NCI-H526 (cell line): ENCODE results near the gene PDS5B.
A peak's percentile ranks its signal among the peaks of the same experiment; 100 is the strongest.
"Not testable (repeated sequence)": the region's sequence is repeated elsewhere in the genome, so short reads cannot be mapped to it uniquely, and the experiment has no call there.

Experiments used
- DNase-seq, 2 experiments: peaks; one replicate each; lab custom pipeline; 2025; lab: John Stamatoyannopoulos, UW

PDS5B gene

GRCh38 chr13:32728327-32728726 lies 142.1 kb downstream of the PDS5B start:
- no peak for DNase-seq

GRCh38 chr13:32729097-32729496 lies 142.8 kb downstream of the PDS5B start:
- not testable (repeated sequence) for DNase-seq

GRCh38 chr13:32731074-32731473 lies 144.8 kb downstream of the PDS5B start:
- no peak for DNase-seq

- DNase-seq, result no peak
Measured at GRCh38 chr13:32731576-32731975, 145.3 kb downstream of the PDS5B start.

GRCh38 chr13:32733690-32734089 lies 147.4 kb downstream of the PDS5B start:
- no peak for DNase-seq

GRCh38 chr13:32734511-32734910 lies 148.3 kb downstream of the PDS5B start:
- no peak for DNase-seq

- no peak for DNase-seq
Measured at GRCh38 chr13:32735859-32736258, 149.6 kb downstream of the PDS5B start.

GRCh38 chr13:32736648-32737047 lies 150.4 kb downstream of the PDS5B start:
- DNase-seq, result no peak

GRCh38 chr13:32737111-32737571 lies 150.9 kb downstream of the PDS5B start:
- DNase-seq, result no peak

GRCh38 chr13:32737679-32738078 lies 151.4 kb downstream of the PDS5B start:
- no peak for DNase-seq

- DNase-seq, result no peak
Measured at GRCh38 chr13:32745509-32745908, 159.3 kb downstream of the PDS5B start.

- DNase-seq, result no peak
Measured at GRCh38 chr13:32746474-32746873, 160.2 kb downstream of the PDS5B start.

- DNase-seq, result no peak
Measured at GRCh38 chr13:32748305-32748704, 162.1 kb downstream of the PDS5B start.

- peak in 1 of 2 experiments; percentile 24 for DNase-seq
Measured at GRCh38 chr13:32751340-32751739, 165.1 kb downstream of the PDS5B start.

GRCh38 chr13:32752311-32752710 lies 166.1 kb downstream of the PDS5B start:
- DNase-seq, result no peak

- no peak for DNase-seq
Measured at GRCh38 chr13:32752997-32753606, 166.8 kb downstream of the PDS5B start.

GRCh38 chr13:32754179-32754578 lies 167.9 kb downstream of the PDS5B start:
- DNase-seq, result no peak

GRCh38 chr13:32759152-32759551 lies 172.9 kb downstream of the PDS5B start:
- DNase-seq, result no peak

GRCh38 chr13:32761472-32761871 lies 175.2 kb downstream of the PDS5B start:
- DNase-seq, result no peak

- DNase-seq, result no peak
Measured at GRCh38 chr13:32779119-32779518, 192.9 kb downstream of the PDS5B start.

GRCh38 chr13:32781906-32782305 lies 195.7 kb downstream of the PDS5B start:
- no peak for DNase-seq

GRCh38 chr13:32783067-32783466 lies 196.8 kb downstream of the PDS5B start:
- DNase-seq, result no peak

- DNase-seq, result peak in 1 of 2 experiments; percentile 5
Measured at GRCh38 chr13:32790731-32791130, 204.5 kb downstream of the PDS5B start.

GRCh38 chr13:32791545-32792172 lies 205.4 kb downstream of the PDS5B start:
- DNase-seq, result no peak
